Epithelial cell of esophagus (primary cell): ENCODE measurements around the gene CNTFR.

ENCODE experiments used
- DNase-seq: peaks from one replicate; pipeline ENCODE4 v3.0.0; 2010; ENCODE audit warnings: low read depth
- H3K4me3 ChIP-seq: 2 replicates; pipeline ENCODE4 v1.5.1; 2011; ENCODE audit warnings: mild to moderate bottlenecking, low read length, control low read depth
- CTCF ChIP-seq: IDR thresholded peaks from 2 replicates; pipeline ENCODE4 v1.5.1; 2011; ENCODE audit warnings: low read depth, mild to moderate bottlenecking, low read length, control low read depth, inconsistent platforms; ENCODE audit not compliant: insufficient read depth; ENCODE audit errors: missing control alignments

CNTFR gene

GRCh38 chr9:34633851-34634550 is 44.5 kb upstream of the CNTFR start:
- peak; percentile 77 for DNase-seq
- H3K4me3 ChIP-seq, result no peak overlapping the region
- TF ChIP-seq CTCF, result peak; percentile 87

GRCh38 chr9:34633166-34633565 is 43.6 kb upstream of the CNTFR start:
- no peak for DNase-seq
- H3K4me3 ChIP-seq, result no peak overlapping the region
- TF ChIP-seq CTCF, result no peak

GRCh38 chr9:34630402-34631154 is 41.1 kb upstream of the CNTFR start:
- DNase-seq, result peak; percentile 50
- no peak overlapping the region for H3K4me3 ChIP-seq
- no peak for TF ChIP-seq CTCF

- DNase-seq, result no peak
- H3K4me3 ChIP-seq, result no peak overlapping the region
- no peak for TF ChIP-seq CTCF
Observed at GRCh38 chr9:34629491-34629808, 39.9 kb upstream of the CNTFR start.

- peak within 1 kb of the TSS; percentile 30 for H3K4me3 ChIP-seq
- DNase-seq, result peak; percentile 43
- no peak for TF ChIP-seq CTCF
Observed at GRCh38 chr9:34628656-34629490, 39.3 kb upstream of the CNTFR start, which contains the start of gene ARID3C. ARID3C (minus strand) TSS chr9:34629066; CDS start chr9:34628014, 1,052 bp downstream.

- no peak overlapping the region for H3K4me3 ChIP-seq
- TF ChIP-seq CTCF, result no peak
- DNase-seq, result no peak
Observed at GRCh38 chr9:34627716-34628655, 38.5 kb upstream of the CNTFR start.
